NCI-H1048 (cell line): ENCODE data around the gene CACNG3.
"Not testable (repeated sequence)": the region's sequence is repeated elsewhere in the genome, so short reads cannot be mapped to it uniquely, and the experiment has no call there.

Experiments
- DNase-seq: peaks from one replicate; lab custom pipeline; 2025; lab: John Stamatoyannopoulos, UW

Gene CACNG3

GRCh38 chr16:24332582-24333090 is 76.5 kb downstream of the CACNG3 start:
- no peak for DNase-seq

GRCh38 chr16:24336491-24336890 is 80.4 kb downstream of the CACNG3 start:
- DNase-seq: no peak

- no peak for DNase-seq
Observed at GRCh38 chr16:24337013-24337412, 80.9 kb downstream of the CACNG3 start.

GRCh38 chr16:24343829-24344228 is 87.7 kb downstream of the CACNG3 start:
- DNase-seq: not testable (repeated sequence)

- no peak for DNase-seq
Observed at GRCh38 chr16:24344784-24345183, 88.6 kb downstream of the CACNG3 start.

- no peak for DNase-seq
Observed at GRCh38 chr16:24345704-24346103, 89.6 kb downstream of the CACNG3 start.

GRCh38 chr16:24346734-24347133 is 90.6 kb downstream of the CACNG3 start:
- no peak for DNase-seq

GRCh38 chr16:24347556-24347955 is 91.4 kb downstream of the CACNG3 start:
- DNase-seq: no peak

GRCh38 chr16:24348545-24349290 is 92.6 kb downstream of the CACNG3 start:
- DNase-seq: no peak

GRCh38 chr16:24349320-24349719 is 93.2 kb downstream of the CACNG3 start:
- no peak for DNase-seq

- no peak for DNase-seq
Observed at GRCh38 chr16:24352746-24353145, 96.6 kb downstream of the CACNG3 start.

- DNase-seq: no peak
Observed at GRCh38 chr16:24353622-24354021, 97.5 kb downstream of the CACNG3 start.

- no peak for DNase-seq
Observed at GRCh38 chr16:24357511-24357910, 101.4 kb downstream of the CACNG3 start.

GRCh38 chr16:24358117-24358516 is 102.0 kb downstream of the CACNG3 start:
- DNase-seq: no peak

- no peak for DNase-seq
Observed at GRCh38 chr16:24359490-24359889, 103.4 kb downstream of the CACNG3 start.

- no peak for DNase-seq
Observed at GRCh38 chr16:24360936-24361335, 104.8 kb downstream of the CACNG3 start.

GRCh38 chr16:24364596-24364995 is 108.5 kb downstream of the CACNG3 start:
- no peak for DNase-seq

GRCh38 chr16:24367186-24367710 is 111.1 kb downstream of the CACNG3 start:
- no peak for DNase-seq

GRCh38 chr16:24372824-24373223 is 116.7 kb downstream of the CACNG3 start:
- no peak for DNase-seq

- no peak for DNase-seq
Observed at GRCh38 chr16:24378999-24379398, 122.9 kb downstream of the CACNG3 start.

- no peak for DNase-seq
Observed at GRCh38 chr16:24381470-24382118, 125.5 kb downstream of the CACNG3 start.

- no peak for DNase-seq
Observed at GRCh38 chr16:24382762-24383407, 126.8 kb downstream of the CACNG3 start.

GRCh38 chr16:24394341-24394740 is 138.2 kb downstream of the CACNG3 start:
- no peak for DNase-seq
